ENCODE data around the gene CAMK1G. TPM values are rescaled to one million over a fixed set of nuclear protein-coding genes. Genes with fewer than 3 reads are reported as not detected.

Gene CAMK1G
- total and polyA plus RNA-seq, 2 donors (not counting 1 experiment from before 2014, with no cell fraction given), result not detected

- TF ChIP-seq CTCF (IDR thresholded peaks at IDR 0.05) (no peak), EZH2 (IDR thresholded peaks at IDR 0.05; ENCODE audit: borderline replicate concordance, insufficient read depth, low read depth, low read length, poor library complexity, severe bottlenecking) (no peak)
- peaks cover 23% of the 10 kb centered on the region for H3K27me3 Mint-ChIP-seq
Measured at GRCh38 chr1:209600541-209600940, 17.0 kb downstream of the CAMK1G start.

DNA sequence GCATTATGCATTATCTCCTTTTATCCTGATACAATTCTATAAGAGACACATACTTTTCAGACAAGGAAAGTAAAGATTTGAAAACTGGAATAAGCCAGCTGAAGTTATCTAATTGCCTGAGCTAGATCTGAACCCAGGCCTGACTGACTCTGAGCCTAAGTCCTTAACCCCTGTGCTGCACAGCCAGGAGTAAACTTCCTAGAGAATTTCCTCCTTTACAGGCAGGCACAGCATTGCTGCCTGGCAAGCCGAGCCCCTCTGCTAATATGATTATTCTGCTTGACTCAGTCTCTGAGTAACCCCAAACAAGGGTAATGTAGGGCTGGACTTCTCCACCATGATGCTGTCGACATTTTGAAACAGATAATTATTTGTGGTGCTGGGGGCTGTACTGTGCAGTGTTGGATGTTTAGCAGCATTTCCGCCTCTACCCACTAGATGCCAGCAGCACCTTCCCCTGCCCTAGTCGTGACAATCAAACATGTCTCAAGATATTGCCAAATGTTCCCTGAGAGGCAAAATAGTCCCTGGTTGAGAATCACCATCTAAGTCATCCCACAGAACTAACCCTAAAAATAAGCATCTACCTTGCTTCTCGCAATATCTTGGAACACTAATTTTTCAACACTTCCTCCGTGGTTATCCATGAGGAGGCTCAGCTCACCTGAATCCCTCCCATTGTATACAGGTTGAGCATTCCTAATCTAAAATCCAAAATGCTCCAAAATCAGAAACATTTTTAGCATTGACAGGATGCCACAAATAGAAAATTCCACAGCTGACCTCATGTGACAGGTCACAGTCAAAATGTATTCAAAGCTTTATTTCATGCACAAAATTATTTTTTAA, 18.5 kb downstream of the CAMK1G start:
- Histone ChIP-seq H3K36me3 (replicated peaks in 1 of 2; ENCODE audit: control extremely low read depth in 1 of 2, control insufficient read depth in 1 of 2, extremely low read depth in 1 of 2, insufficient read depth in 2 of 2, low read length in 1 of 2) (no peaks in the 10 kb centered on the region), H4K20me1 (ENCODE audit: control insufficient read depth, insufficient read depth, low read length, poor library complexity, severe bottlenecking) (no peaks in the 10 kb centered on the region), H3K9ac (ENCODE audit: low read length) (no peak overlapping the region), H3K27me3 (replicated peaks in 1 of 4; ENCODE audit: control extremely low read depth in 1 of 4, control insufficient read depth in 3 of 4, insufficient read depth in 4 of 4, low read length in 3 of 4) (peaks cover 0 to 11% (median 2%) of the 10 kb centered on the region in 4 experiments), H3K4me1 (ENCODE audit: control insufficient read depth in 2 of 2, insufficient read depth in 2 of 2, low read length in 2 of 2) (no peaks in the 10 kb centered on the region), H3K79me2 (ENCODE audit: control insufficient read depth, insufficient read depth, low read length) (no peaks in the 10 kb centered on the region), H3K4me2 (replicated peaks; ENCODE audit: low read depth, low read length, poor library complexity, severe bottlenecking) (no peak overlapping the region), H3K27ac (ENCODE audit: low read length in 2 of 2) (no peak overlapping the region), H3K9me3 (ENCODE audit: control extremely low read depth in 1 of 3, control insufficient read depth in 2 of 3, insufficient read depth in 1 of 3, low read length in 2 of 3) (no peaks in the 10 kb centered on the region), H2AFZ (ENCODE audit: insufficient read depth, low read depth, low read length, poor library complexity, severe bottlenecking) (no peak overlapping the region), H3K4me3 (ENCODE audit: control extremely low read depth in 1 of 5, extremely low read depth in 1 of 5, insufficient read depth in 1 of 5, low read depth in 2 of 5, low read length in 4 of 5) (no peak overlapping the region)
- TF ChIP-seq EZH2 (IDR thresholded peaks at IDR 0.05; ENCODE audit: borderline replicate concordance, insufficient read depth, low read depth, low read length, poor library complexity, severe bottlenecking) (no peak), CTCF (IDR thresholded peaks at IDR 0.05) (peak; percentile 24)
- Mint-ChIP-seq H3K27me3 (peaks cover 17% of the 10 kb centered on the region), H3K4me3 (no peak overlapping the region), H3K4me1 (no peaks in the 10 kb centered on the region), H3K27ac (no peak overlapping the region), H3K9me3 (ENCODE audit: insufficient read depth) (no peaks in the 10 kb centered on the region)
- ATAC-seq (ENCODE audit: low read depth) (no peak), DNase-seq (no peak)
- WGBS (ENCODE audit: insufficient coverage), result 44% methylated on average over 5 of the region's 6 CpGs
- ChIA-PET POLR2A (no interaction called here), CTCF (interaction anchor here (1.1 to 2.1 kb wide), 2 partner anchors 11 to 25 kb away, joined by 3 to 7 read pairs; no protein-coding TSS in a partner anchor)
- intact Hi-C loops (cut with micrococcal nuclease), result loop anchor here (2.0 kb wide), 1 partner anchor 91 kb away; no protein-coding TSS in a partner anchor

More at GRCh38 chr1:209600541-209600940, 17.0 kb downstream of the CAMK1G start:
- Histone ChIP-seq H3K79me2 (ENCODE audit: control insufficient read depth, insufficient read depth, low read length) (no peaks in the 10 kb centered on the region), H3K9ac (ENCODE audit: low read length) (no peak overlapping the region), H3K9me3 (ENCODE audit: control extremely low read depth in 1 of 3, control insufficient read depth in 2 of 3, insufficient read depth in 1 of 3, low read length in 2 of 3) (no peaks in the 10 kb centered on the region), H3K27me3 (replicated peaks in 1 of 4; ENCODE audit: control extremely low read depth in 1 of 4, control insufficient read depth in 3 of 4, insufficient read depth in 4 of 4, low read length in 3 of 4) (peaks cover 0 to 10% (median 2%) of the 10 kb centered on the region in 4 experiments), H3K36me3 (replicated peaks in 1 of 2; ENCODE audit: control extremely low read depth in 1 of 2, control insufficient read depth in 1 of 2, extremely low read depth in 1 of 2, insufficient read depth in 2 of 2, low read length in 1 of 2) (no peaks in the 10 kb centered on the region), H3K4me1 (ENCODE audit: control insufficient read depth in 2 of 2, insufficient read depth in 2 of 2, low read length in 2 of 2) (no peaks in the 10 kb centered on the region), H2AFZ (ENCODE audit: insufficient read depth, low read depth, low read length, poor library complexity, severe bottlenecking) (no peak overlapping the region), H3K4me3 (ENCODE audit: control extremely low read depth in 1 of 5, extremely low read depth in 1 of 5, insufficient read depth in 1 of 5, low read depth in 2 of 5, low read length in 4 of 5) (no peak overlapping the region), H3K27ac (ENCODE audit: low read length in 2 of 2) (no peak overlapping the region), H3K4me2 (replicated peaks; ENCODE audit: low read depth, low read length, poor library complexity, severe bottlenecking) (no peak overlapping the region), H4K20me1 (ENCODE audit: control insufficient read depth, insufficient read depth, low read length, poor library complexity, severe bottlenecking) (no peaks in the 10 kb centered on the region)
- no peak for ATAC-seq (ENCODE audit: low read depth)
- CTCF ChIA-PET, result interaction anchor here (0.6 kb wide), 1 partner anchor 31 kb away, joined by 3 read pairs; no protein-coding TSS in a partner anchor
- H3K9me3 Mint-ChIP-seq (ENCODE audit: insufficient read depth), result no peaks in the 10 kb centered on the region
- no peak for DNase-seq
- POLR2A ChIA-PET, result no interaction called here
- intact Hi-C loops (cut with micrococcal nuclease), result no loop called here
- no peaks in the 10 kb centered on the region for H3K4me1 Mint-ChIP-seq
- H3K4me3 Mint-ChIP-seq, result no peak overlapping the region
- 100% methylated on average over 1 of the region's 1 CpG for whole genome bisulfite sequencing (ENCODE audit: insufficient coverage)
- H3K27ac Mint-ChIP-seq, result no peak overlapping the region
